ENCODE data around the gene SUSD6. TPM values are rescaled to one million over a fixed set of nuclear protein-coding genes. Genes with fewer than 3 reads are reported as not detected.
"Not testable (repeated sequence)": the region's sequence is repeated elsewhere in the genome, so short reads cannot be mapped to it uniquely, and the experiment has no call there.

Gene SUSD6
- total RNA-seq, 2 experiments from 2014 or later, result 62.9 to 66.4 TPM

- H3K4me3 Mint-ChIP-seq, result no peak overlapping the region
- CTCF ChIA-PET, result interaction anchor here (1.5 to 1.6 kb wide), 2 partner anchors 16 to 20 kb away, joined by 3 to 4 read pairs; no protein-coding TSS in a partner anchor
- no peaks in the 10 kb centered on the region for H3K27me3 Mint-ChIP-seq
Measured at GRCh38 chr14:69632164-69632563, 20.8 kb downstream of the SUSD6 start.

GRCh38 chr14:69632593-69633151, 21.3 kb downstream of the SUSD6 start:
- H3K27me3 Mint-ChIP-seq, result no peaks in the 10 kb centered on the region
- DNase-seq (no peak), ATAC-seq (no peak)
- CTCF ChIA-PET, result no interaction called here
- no peaks in the 10 kb centered on the region for H3K9me3 Mint-ChIP-seq (ENCODE audit: low read depth)
- peak overlapping the region; percentile 30 for H3K27ac Mint-ChIP-seq
- peaks cover 100% of the 10 kb centered on the region for H3K4me1 Mint-ChIP-seq
- H3K4me3 Mint-ChIP-seq, result no peak overlapping the region
- peaks cover 15% of the 10 kb centered on the region for H3K36me3 Mint-ChIP-seq

More at GRCh38 chr14:69632164-69632563, 20.8 kb downstream of the SUSD6 start:
- H3K36me3 Mint-ChIP-seq, result peaks cover 15% of the 10 kb centered on the region
- H3K27ac Mint-ChIP-seq, result peak overlapping the region; percentile 30
- no peak for ATAC-seq
- no peak for DNase-seq
- H3K9me3 Mint-ChIP-seq (ENCODE audit: low read depth), result no peaks in the 10 kb centered on the region
- H3K4me1 Mint-ChIP-seq, result peaks cover 98% of the 10 kb centered on the region

GRCh38 chr14:69633238-69633637, 21.8 kb downstream of the SUSD6 start:
- no peak overlapping the region for H3K4me3 Mint-ChIP-seq
- no peaks in the 10 kb centered on the region for H3K9me3 Mint-ChIP-seq (ENCODE audit: low read depth)
- peaks cover 15% of the 10 kb centered on the region for H3K36me3 Mint-ChIP-seq
- DNase-seq (no peak), ATAC-seq (no peak)
- H3K4me1 Mint-ChIP-seq, result peaks cover 100% of the 10 kb centered on the region
- H3K27me3 Mint-ChIP-seq, result no peaks in the 10 kb centered on the region
- CTCF ChIA-PET, result no interaction called here
- H3K27ac Mint-ChIP-seq, result no peak overlapping the region

- peaks cover 87% of the 10 kb centered on the region for H3K4me1 Mint-ChIP-seq
- CTCF ChIA-PET, result interaction anchor here (0.7 to 2.8 kb wide), 10 partner anchors 9 to 485 kb away, joined by 3 to 11 read pairs (median 3); partner anchors contain the start of gene CCDC177
- H3K36me3 Mint-ChIP-seq, result peaks cover 23% of the 10 kb centered on the region
- H3K9me3 Mint-ChIP-seq (ENCODE audit: low read depth), result peaks cover 3% of the 10 kb centered on the region
- H3K27me3 Mint-ChIP-seq, result no peaks in the 10 kb centered on the region
- peak overlapping the region; percentile 93 for H3K27ac Mint-ChIP-seq
- peak overlapping the region; percentile 20 for H3K4me3 Mint-ChIP-seq
- peak; percentile 46 for ATAC-seq
- peak; percentile 57 for DNase-seq
Measured at GRCh38 chr14:69635981-69636639, 24.7 kb downstream of the SUSD6 start.

GRCh38 chr14:69636718-69637480, 25.5 kb downstream of the SUSD6 start:
- peak overlapping the region; percentile 93 for H3K27ac Mint-ChIP-seq
- H3K27me3 Mint-ChIP-seq, result no peaks in the 10 kb centered on the region
- H3K4me3 Mint-ChIP-seq, result peak overlapping the region; percentile 20
- CTCF ChIA-PET, result interaction anchor here (0.7 to 2.8 kb wide), 8 partner anchors 10 to 63 kb away, joined by 3 to 11 read pairs (median 3); partner anchors contain the start of gene CCDC177
- H3K9me3 Mint-ChIP-seq (ENCODE audit: low read depth), result peaks cover 8% of the 10 kb centered on the region
- DNase-seq (no peak), ATAC-seq (no peak)
- H3K4me1 Mint-ChIP-seq, result peaks cover 81% of the 10 kb centered on the region
- peaks cover 30% of the 10 kb centered on the region for H3K36me3 Mint-ChIP-seq

GRCh38 chr14:69637503-69638031, 26.2 kb downstream of the SUSD6 start:
- CTCF ChIA-PET, result interaction anchor here (0.6 to 2.8 kb wide), 7 partner anchors 9 to 39 kb away, joined by 3 to 11 read pairs (median 5); no protein-coding TSS in a partner anchor
- Mint-ChIP-seq H3K9me3 (ENCODE audit: low read depth) (peaks cover 13% of the 10 kb centered on the region), H3K4me3 (peak overlapping the region; percentile 60)

GRCh38 chr14:69640931-69641330, 29.5 kb downstream of the SUSD6 start:
- no peaks in the 10 kb centered on the region for H3K27me3 Mint-ChIP-seq
- CTCF ChIA-PET, result interaction anchor here (1.1 kb wide), 1 partner anchor 18 kb away, joined by 3 read pairs; no protein-coding TSS in a partner anchor
- peaks cover 13% of the 10 kb centered on the region for H3K9me3 Mint-ChIP-seq (ENCODE audit: low read depth)
- peaks cover 70% of the 10 kb centered on the region for H3K4me1 Mint-ChIP-seq
- DNase-seq, result no peak
- H3K27ac Mint-ChIP-seq, result no peak overlapping the region
- peaks cover 52% of the 10 kb centered on the region for H3K36me3 Mint-ChIP-seq
- ATAC-seq, result no peak
- H3K4me3 Mint-ChIP-seq, result no peak overlapping the region

More at GRCh38 chr14:69637503-69638031, 26.2 kb downstream of the SUSD6 start:
- DNase-seq (no peak), ATAC-seq (peak; percentile 29)
- Mint-ChIP-seq H3K27ac (peak overlapping the region; percentile 93), H3K27me3 (no peaks in the 10 kb centered on the region), H3K36me3 (peaks cover 34% of the 10 kb centered on the region), H3K4me1 (peaks cover 81% of the 10 kb centered on the region)

GRCh38 chr14:69642212-69642793, 30.9 kb downstream of the SUSD6 start:
- Mint-ChIP-seq H3K4me1 (peaks cover 66% of the 10 kb centered on the region), H3K36me3 (peaks cover 60% of the 10 kb centered on the region), H3K9me3 (ENCODE audit: low read depth) (peaks cover 13% of the 10 kb centered on the region), H3K27ac (peak overlapping the region; percentile 19)
- H3K4me3 Mint-ChIP-seq, ATAC-seq, CTCF ChIA-PET, H3K27me3 Mint-ChIP-seq, DNase-seq: not testable (repeated sequence)

- peak; percentile 54 for ATAC-seq
- H3K4me1 Mint-ChIP-seq, result peaks cover 63% of the 10 kb centered on the region
- DNase-seq, result no peak
- H3K27me3 Mint-ChIP-seq, result no peaks in the 10 kb centered on the region
- H3K4me3 Mint-ChIP-seq, result no peak overlapping the region
- peaks cover 61% of the 10 kb centered on the region for H3K36me3 Mint-ChIP-seq
- CTCF ChIA-PET, result interaction anchor here (1.9 kb wide), 1 partner anchor 10 kb away, joined by 5 read pairs; no protein-coding TSS in a partner anchor
- H3K27ac Mint-ChIP-seq, result no peak overlapping the region
- peaks cover 13% of the 10 kb centered on the region for H3K9me3 Mint-ChIP-seq (ENCODE audit: low read depth)
Measured at GRCh38 chr14:69643430-69644200, 32.2 kb downstream of the SUSD6 start.

GRCh38 chr14:69644814-69645213, 33.4 kb downstream of the SUSD6 start:
- peaks cover 65% of the 10 kb centered on the region for H3K4me1 Mint-ChIP-seq
- H3K27ac Mint-ChIP-seq, result peak overlapping the region; percentile 44
- H3K27me3 Mint-ChIP-seq, result no peaks in the 10 kb centered on the region
- DNase-seq (no peak), ATAC-seq (no peak)
- peaks cover 13% of the 10 kb centered on the region for H3K9me3 Mint-ChIP-seq (ENCODE audit: low read depth)
- H3K4me3 Mint-ChIP-seq, result no peak overlapping the region
- peaks cover 55% of the 10 kb centered on the region for H3K36me3 Mint-ChIP-seq
- CTCF ChIA-PET, result interaction anchor here (0.7 to 1.9 kb wide), 3 partner anchors 8 to 40 kb away, joined by 3 to 5 read pairs (median 5); no protein-coding TSS in a partner anchor

- CTCF ChIA-PET, result interaction anchor here (1.5 to 2.0 kb wide), 5 partner anchors 12 to 62 kb away, joined by 3 to 6 read pairs (median 4); no protein-coding TSS in a partner anchor
- H3K27ac Mint-ChIP-seq, result no peak overlapping the region
- no peak for DNase-seq
- no peaks in the 10 kb centered on the region for H3K27me3 Mint-ChIP-seq
- ATAC-seq, result no peak
- H3K36me3 Mint-ChIP-seq, result peaks cover 39% of the 10 kb centered on the region
- no peak overlapping the region for H3K4me3 Mint-ChIP-seq
- H3K4me1 Mint-ChIP-seq, result peaks cover 80% of the 10 kb centered on the region
- peaks cover 2% of the 10 kb centered on the region for H3K9me3 Mint-ChIP-seq (ENCODE audit: low read depth)
Measured at GRCh38 chr14:69647213-69647612, 35.8 kb downstream of the SUSD6 start.

- not testable (repeated sequence) for H3K27ac Mint-ChIP-seq; H3K9me3 Mint-ChIP-seq (ENCODE audit: low read depth); H3K27me3 Mint-ChIP-seq; DNase-seq; ATAC-seq; H3K4me3 Mint-ChIP-seq
- peaks cover 35% of the 10 kb centered on the region for H3K36me3 Mint-ChIP-seq
- CTCF ChIA-PET, result interaction anchor here (1.5 to 2.0 kb wide), 5 partner anchors 12 to 62 kb away, joined by 3 to 5 read pairs (median 4); no protein-coding TSS in a partner anchor
- H3K4me1 Mint-ChIP-seq, result peaks cover 79% of the 10 kb centered on the region
Measured at GRCh38 chr14:69647642-69648041, 36.2 kb downstream of the SUSD6 start.

All from activated CD8-positive, alpha-beta memory T cell treated with anti-CD3 and anti-CD28 coated beads, Interleukin-2, amount 10 ng/mL, durations not matched to agents 7 days and 5 days (primary cell).